Urothelium cell line (cell line): Measurements from ENCODE around the gene CARD8.
A peak's percentile ranks its signal among the peaks of the same experiment; 100 is the strongest.

Experiments used
- DNase-seq: peaks from one replicate; pipeline ENCODE4 v3.0.0; 2011; ENCODE audit warnings: low spot score, mixed read lengths
- FAIRE-seq: peaks from 2 replicates; lab custom pipeline; 2011; peaks lifted over from hg19 to GRCh38; lab: Jason Lieb, UNC

CARD8 gene

GRCh38 chr19:48218997-48219396 is 36.7 kb downstream of the CARD8 start:
- FAIRE-seq (no peak), DNase-seq (no peak)

- no peak for FAIRE-seq
Measured at GRCh38 chr19:48216933-48217332, 38.8 kb downstream of the CARD8 start.

GRCh38 chr19:48213959-48214358 is 41.8 kb downstream of the CARD8 start:
- FAIRE-seq, result no peak
- DNase-seq, result no peak

More at GRCh38 chr19:48216933-48217332, 38.8 kb downstream of the CARD8 start:
- no peak for DNase-seq

GRCh38 chr19:48210005-48210404 is 45.7 kb downstream of the CARD8 start:
- FAIRE-seq (no peak), DNase-seq (no peak)

GRCh38 chr19:48206397-48207093 is 49.2 kb downstream of the CARD8 start:
- no peak for FAIRE-seq
- no peak for DNase-seq

GRCh38 chr19:48203794-48204628 is 51.7 kb downstream of the CARD8 start:
- peak; percentile 74 for FAIRE-seq
- peak; percentile 97 for DNase-seq

GRCh38 chr19:48203222-48203793 is 52.4 kb downstream of the CARD8 start:
- no peak for DNase-seq

GRCh38 chr19:48196933-48197665 is 58.6 kb downstream of the CARD8 start:
- FAIRE-seq, result no peak
- no peak for DNase-seq

More at GRCh38 chr19:48203222-48203793, 52.4 kb downstream of the CARD8 start:
- FAIRE-seq, result no peak

- FAIRE-seq, result no peak
- no peak for DNase-seq
Measured at GRCh38 chr19:48196321-48196763, 59.4 kb downstream of the CARD8 start.

GRCh38 chr19:48194844-48195830 is 60.6 kb downstream of the CARD8 start:
- no peak for FAIRE-seq
- no peak for DNase-seq

GRCh38 chr19:48194041-48194843 is 61.5 kb downstream of the CARD8 start:
- DNase-seq, result no peak
- no peak for FAIRE-seq

GRCh38 chr19:48192750-48193149 is 63.0 kb downstream of the CARD8 start:
- FAIRE-seq, result no peak

GRCh38 chr19:48190885-48191284 is 64.8 kb downstream of the CARD8 start:
- DNase-seq (no peak), FAIRE-seq (no peak)

More at GRCh38 chr19:48192750-48193149, 63.0 kb downstream of the CARD8 start:
- no peak for DNase-seq

- FAIRE-seq, result no peak
- no peak for DNase-seq
Measured at GRCh38 chr19:48190288-48190884, 65.3 kb downstream of the CARD8 start.

GRCh38 chr19:48186541-48186991 is 69.1 kb downstream of the CARD8 start:
- FAIRE-seq (no peak), DNase-seq (no peak)

- DNase-seq (no peak), FAIRE-seq (no peak)
Measured at GRCh38 chr19:48186015-48186414, 69.7 kb downstream of the CARD8 start.

GRCh38 chr19:48183356-48183755 is 72.4 kb downstream of the CARD8 start:
- DNase-seq (no peak), FAIRE-seq (no peak)

- no peak for FAIRE-seq
- DNase-seq, result no peak
Measured at GRCh38 chr19:48182434-48182833, 73.3 kb downstream of the CARD8 start.
